ENCODE results near the gene IRS4. TPM values are rescaled to one million over a fixed set of nuclear protein-coding genes. Genes with fewer than 3 reads are reported as not detected.
A peak's percentile ranks its signal among the peaks of the same experiment; 100 is the strongest.

Gene IRS4
- total RNA-seq (2013; cell fraction: nucleolus; rRNA removed), result not detected in 2 replicates
- total RNA-seq (2014; rRNA removed) (0.11 TPM in 1 of 2 replicates, not detected in the other), total RNA-seq (2014; rRNA removed; fragmentation: Illumina TruSeq; extraction: Trizol) (not detected in 2 replicates), total RNA-seq (2021) (not detected in 2 replicates), polyA plus RNA-seq (2011; rRNA removed) (0.03 TPM in 2 replicates), polyA plus RNA-seq (2014; fragmentation: Illumina TruSeq; extraction: Trizol) (not detected in 2 replicates), polyA plus RNA-seq (2014; fragmentation: Nextera tagmentation; extraction: Ambion mirVana) (not detected), polyA plus RNA-seq (2014; rRNA removed) (0.04 and 0.08 TPM in 2 replicates), polyA plus RNA-seq (2016; fragmentation: Nextera tagmentation; extraction: Ambion mirVana) (not detected), polyA minus RNA-seq (2011; rRNA and poly(A)+ RNA removed) (0.10 TPM in 1 of 2 replicates, not detected in the other), Bru-seq, nascent RNA (not detected), BruChase-seq, experiment 1, labeled RNA remaining after a 6-hour chase (not detected), BruChase-seq, experiment 2, labeled RNA remaining after a 2-hour chase (not detected)
- polyA plus RNA-seq (2011; ENCODE audit: low read depth), result not detected
- 0.01 and 0.03 TPM in 2 replicates for polyA plus RNA-seq (2011; cell fraction: cytosol; rRNA removed)
- 0.06 and 0.12 TPM in 2 replicates for polyA plus RNA-seq (2011; cell fraction: nucleus; rRNA removed)
- polyA plus RNA-seq (2012), result not detected in 2 replicates
- polyA minus RNA-seq (2011; cell fraction: cytosol; rRNA and poly(A)+ RNA removed), result not detected in 2 replicates
- polyA minus RNA-seq (2011; cell fraction: nucleus; rRNA and poly(A)+ RNA removed), result 0.12 and 0.19 TPM in 2 replicates
- long read RNA-seq, experiment 1, result 0 reads
- long read RNA-seq, experiment 2, result 0 reads

DNA sequence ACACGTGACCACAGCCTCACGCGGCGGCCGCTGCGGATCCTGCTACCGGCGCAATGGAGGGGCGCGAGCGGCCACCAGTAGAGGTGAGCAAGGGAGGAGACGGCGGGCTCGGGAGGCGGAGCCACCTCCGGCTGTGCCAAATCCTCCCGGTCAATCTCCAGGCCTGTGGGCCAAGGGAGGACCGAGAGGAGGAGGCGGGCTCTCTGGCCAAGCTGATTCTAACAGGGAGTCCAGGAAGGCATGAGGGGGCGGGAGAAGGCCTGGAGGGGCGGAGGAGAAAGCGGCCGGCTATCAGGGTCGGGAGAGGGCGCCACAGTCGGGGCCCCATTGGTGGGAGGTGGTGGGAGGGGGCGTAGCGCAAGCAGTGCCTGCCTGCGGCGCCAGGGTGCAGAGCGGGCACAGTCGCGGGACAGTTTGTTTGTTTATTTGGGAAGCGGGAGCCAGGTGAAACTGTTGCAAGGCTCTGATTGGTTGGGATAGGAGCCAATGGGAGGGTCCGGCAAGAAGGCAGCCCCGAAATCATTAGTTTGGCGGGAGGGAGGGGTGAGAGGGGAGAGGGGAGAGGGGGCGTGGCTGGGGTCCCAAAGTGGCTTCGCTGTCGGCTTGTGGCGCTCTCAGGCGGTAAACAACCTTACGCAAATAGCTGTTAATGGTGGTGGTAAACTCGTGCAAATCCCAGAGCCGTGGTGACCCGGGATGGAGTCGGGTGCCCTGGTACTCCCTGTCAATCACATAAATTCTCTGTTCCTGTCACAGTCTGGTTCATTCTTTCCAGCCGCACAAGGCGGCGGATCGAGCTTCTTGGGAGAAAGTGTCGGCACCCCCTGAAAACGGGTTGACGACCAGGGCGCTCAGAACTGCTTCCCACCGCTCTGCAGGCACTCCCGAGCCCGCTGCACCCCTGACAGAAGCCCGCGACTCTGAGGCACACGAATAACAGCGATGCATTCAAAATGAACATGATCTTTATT is at the start of gene IRS4:
Gene IRS4 (minus strand): TSS at position 55 of the 971 bp plus-strand sequence.
- Histone ChIP-seq H3K9me3 (replicated peaks; ENCODE audit: control insufficient read depth, insufficient read depth, low read length) (no peaks in the 10 kb centered on the region; the same call in 2 of the 3 replicates), H4K20me1 (ENCODE audit: control insufficient read depth, insufficient read depth) (no peaks in the 10 kb centered on the region), H3K27ac (ENCODE audit: control insufficient read depth, insufficient read depth) (no peak within 1 kb of the TSS), H3K4me1 (ENCODE audit: control insufficient read depth, insufficient read depth, low read length) (no peaks in the 10 kb centered on the region), H3K9ac (ENCODE audit: control insufficient read depth, insufficient read depth, low read length) (no peak within 1 kb of the TSS), H3K79me2 (ENCODE audit: control insufficient read depth, insufficient read depth, low read length) (no peaks in the 10 kb centered on the region), H2AFZ (ENCODE audit: control insufficient read depth, low read depth, low read length) (no peak within 1 kb of the TSS), H3K27me3 (replicated peaks in 1 of 2; ENCODE audit: control insufficient read depth in 2 of 2, insufficient read depth in 2 of 2, low read length in 1 of 2) (peaks cover 2 to 3% of the 10 kb centered on the region in 2 experiments; a peak in 3 of 4 replicates), H3K4me2 (ENCODE audit: control insufficient read depth, insufficient read depth) (no peak within 1 kb of the TSS), H3K36me3 (ENCODE audit: control insufficient read depth in 2 of 2, insufficient read depth in 2 of 2, low read length in 1 of 2) (no peaks in the 10 kb centered on the region), H3K4me3 (no peak within 1 kb of the TSS)
- intact Hi-C loops (cut with micrococcal nuclease; ENCODE audit: unreplicated experiment) (no loop called here), in situ Hi-C loops (cut with MboI) (no loop called here)
- RAD21 ChIA-PET (ENCODE audit: unreplicated experiment), result no interaction called here
- no peak for ATAC-seq
- CTCF ChIA-PET, result no interaction called here
- TF ChIP-seq, protein P1, sequence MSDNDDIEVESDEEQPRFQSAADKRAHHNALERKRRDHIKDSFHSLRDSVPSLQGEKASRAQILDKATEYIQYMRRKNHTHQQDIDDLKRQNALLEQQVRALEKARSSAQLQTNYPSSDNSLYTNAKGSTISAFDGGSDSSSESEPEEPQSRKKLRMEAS (IDR thresholded peaks at IDR 0.05; ENCODE audit: low read depth, low read length), result no peak
- TF ChIP-seq, protein P2, sequence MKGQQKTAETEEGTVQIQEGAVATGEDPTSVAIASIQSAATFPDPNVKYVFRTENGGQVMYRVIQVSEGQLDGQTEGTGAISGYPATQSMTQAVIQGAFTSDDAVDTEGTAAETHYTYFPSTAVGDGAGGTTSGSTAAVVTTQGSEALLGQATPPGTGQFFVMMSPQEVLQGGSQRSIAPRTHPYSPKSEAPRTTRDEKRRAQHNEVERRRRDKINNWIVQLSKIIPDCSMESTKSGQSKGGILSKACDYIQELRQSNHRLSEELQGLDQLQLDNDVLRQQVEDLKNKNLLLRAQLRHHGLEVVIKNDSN (IDR thresholded peaks at IDR 0.05; ENCODE audit: borderline replicate concordance, extremely low read length, insufficient read depth, low read depth, low read length), result peak; percentile 33
- 0 out of 4 replicates have a peak, but pooled peaks of 1 of the 2 experiments have one; percentile 20 for TF ChIP-seq BHLHE40 (IDR thresholded peaks at IDR 0.05; ENCODE audit: borderline replicate concordance in 1 of 2, low read depth in 2 of 2, low read length in 1 of 2)
- no peak for TF ChIP-seq KDM1A (IDR thresholded peaks at IDR 0.05; ENCODE audit: borderline replicate concordance)
- SMC1A ChIA-PET (ENCODE audit: uncharacterized antibody, unreplicated experiment), result no interaction called here
- no peak for FAIRE-seq
- WGBS (ENCODE audit: insufficient coverage, insufficient replicate concordance, low lambda C conversion rate, missing lambda C conversion rate), result 69% methylated on average over 57 of the region's 62 CpGs
- POLR2A ChIA-PET, result no interaction called here
- BruUV-seq (replicated peaks), result no TSS peak
- no peak for DNase-seq (ENCODE audit: low read depth, low spot score)
